Measurements from ENCODE around the gene C6orf120.

GRCh38 chr6:169725125-169726048, 23.5 kb downstream of the C6orf120 start:
- TF ChIP-seq CTCF (IDR thresholded peaks at IDR 0.05; ENCODE audit: low read depth, low read length, poor library complexity, severe bottlenecking) (no peak), EZH2phosphoT487 (IDR thresholded peaks at IDR 0.05; ENCODE audit: borderline replicate concordance, low read length) (no peak)
